ENCODE results near the gene FXYD6. TPM values are rescaled to one million over a fixed set of nuclear protein-coding genes. Genes with fewer than 3 reads are reported as not detected.

Gene FXYD6
- total RNA-seq, 1 donor from 2014 or later: 141 TPM

- ATAC-seq (no peak), DNase-seq (ENCODE audit: low spot score) (peak; percentile 13)
- intact Hi-C loops (cut with DNase I): no loop called here
Measured at GRCh38 chr11:117912497-117912896, 36.0 kb upstream of the FXYD6 start.

- peak; percentile 22 for DNase-seq (ENCODE audit: low spot score)
- ATAC-seq: no peak
- intact Hi-C loops (cut with DNase I): loop anchor here (1.0 kb wide), 1 partner anchor 49 kb away; no protein-coding TSS in a partner anchor
Measured at GRCh38 chr11:117911694-117912093, 35.2 kb upstream of the FXYD6 start.

GRCh38 chr11:117910941-117911655, 34.6 kb upstream of the FXYD6 start:
- no peak for ATAC-seq
- DNase-seq (ENCODE audit: low spot score): peak; percentile 28
- intact Hi-C loops (cut with DNase I): loop anchor here (1.0 kb wide), 1 partner anchor 49 kb away; no protein-coding TSS in a partner anchor

GRCh38 chr11:117910525-117910924, 34.1 kb upstream of the FXYD6 start:
- ATAC-seq (no peak), DNase-seq (ENCODE audit: low spot score) (peak; percentile 35)
- intact Hi-C loops (cut with DNase I): no loop called here

GRCh38 chr11:117909611-117910382, 33.3 kb upstream of the FXYD6 start:
- no peak for ATAC-seq
- intact Hi-C loops (cut with DNase I): loop anchor here (10.0 kb wide), 1 partner anchor 65 kb away; no protein-coding TSS in a partner anchor
- peak; percentile 58 for DNase-seq (ENCODE audit: low spot score)

GRCh38 chr11:117908959-117909610, 32.6 kb upstream of the FXYD6 start:
- ATAC-seq (no peak), DNase-seq (ENCODE audit: low spot score) (peak; percentile 8)
- intact Hi-C loops (cut with DNase I): loop anchor here (10.0 kb wide), 1 partner anchor 64 kb away; no protein-coding TSS in a partner anchor

- ATAC-seq (no peak), DNase-seq (ENCODE audit: low spot score) (peak; percentile 45)
- intact Hi-C loops (cut with DNase I): loop anchor here (10.0 kb wide), 1 partner anchor 64 kb away; no protein-coding TSS in a partner anchor
Measured at GRCh38 chr11:117908109-117908895, 31.8 kb upstream of the FXYD6 start.

GRCh38 chr11:117907276-117908108, 31.0 kb upstream of the FXYD6 start:
- DNase-seq (ENCODE audit: low spot score): peak; percentile 89
- intact Hi-C loops (cut with DNase I): loop anchor here (10.0 kb wide), 1 partner anchor 63 kb away; no protein-coding TSS in a partner anchor
- ATAC-seq: peak; percentile 97

- intact Hi-C loops (cut with DNase I): loop anchor here (10.0 kb wide), 1 partner anchor 62 kb away; no protein-coding TSS in a partner anchor
- ATAC-seq: no peak
- DNase-seq (ENCODE audit: low spot score): peak; percentile 1
Measured at GRCh38 chr11:117906710-117907109, 30.3 kb upstream of the FXYD6 start.

GRCh38 chr11:117906126-117906525, 29.7 kb upstream of the FXYD6 start:
- no peak for ATAC-seq
- intact Hi-C loops (cut with DNase I): loop anchor here (10.0 kb wide), 1 partner anchor 61 kb away; no protein-coding TSS in a partner anchor

GRCh38 chr11:117905524-117905923, 29.1 kb upstream of the FXYD6 start:
- intact Hi-C loops (cut with DNase I): loop anchor here (10.0 kb wide), 1 partner anchor 61 kb away; no protein-coding TSS in a partner anchor
- DNase-seq (ENCODE audit: low spot score) (peak; percentile 14), ATAC-seq (no peak)

More at GRCh38 chr11:117906126-117906525, 29.7 kb upstream of the FXYD6 start:
- no peak for DNase-seq (ENCODE audit: low spot score)

GRCh38 chr11:117903505-117904382, 27.3 kb upstream of the FXYD6 start:
- intact Hi-C loops (cut with DNase I): loop anchor here (10.0 kb wide), 1 partner anchor 59 kb away; no protein-coding TSS in a partner anchor
- no peak for ATAC-seq
- peak; percentile 44 for DNase-seq (ENCODE audit: low spot score)

GRCh38 chr11:117902001-117902845, 25.8 kb upstream of the FXYD6 start:
- intact Hi-C loops (cut with DNase I): loop anchor here (10.0 kb wide), 1 partner anchor 57 kb away; no protein-coding TSS in a partner anchor
- ATAC-seq (no peak), DNase-seq (ENCODE audit: low spot score) (peak; percentile 33)

GRCh38 chr11:117901601-117902000, 25.1 kb upstream of the FXYD6 start:
- no peak for ATAC-seq
- intact Hi-C loops (cut with DNase I): loop anchor here (10.0 kb wide), 1 partner anchor 57 kb away; no protein-coding TSS in a partner anchor
- DNase-seq (ENCODE audit: low spot score): peak; percentile 42

GRCh38 chr11:117900720-117901440, 24.4 kb upstream of the FXYD6 start:
- intact Hi-C loops (cut with DNase I): loop anchor here (10.0 kb wide), 1 partner anchor 56 kb away; no protein-coding TSS in a partner anchor
- peak; percentile 25 for DNase-seq (ENCODE audit: low spot score)
- ATAC-seq: no peak

Measured in sciatic nerve (tissue), 2 donors.